Stimulated activated naive CD8-positive, alpha-beta T cell treated with anti-CD3 and anti-CD28 coated beads, Interleukin-15, amount 100 ng/mL, for 72 hours (primary cell): ENCODE results near the gene TMEM50B.
"Not testable (repeated sequence)": the region's sequence is repeated elsewhere in the genome, so short reads cannot be mapped to it uniquely, and the experiment has no call there.

Experiments
- ATAC-seq: fragments of 150-1000 bp; cut with Tn5 transposase; 2 replicates; pipeline ENCODE4 v1.10.0; 2021; ENCODE audit warnings: mild to moderate bottlenecking, moderate library complexity
- DNase-seq, 2 donors: peaks; one replicate each; pipeline ENCODE4 v3.0.0; 2021 to 2022
- H3K27ac Mint-ChIP-seq, 2 donors: one replicate each; pipeline ENCODE4 v1.8.0; 2022; ENCODE audit warnings: mild to moderate bottlenecking in 2 of 2, mixed read lengths in 2 of 2, moderate library complexity in 2 of 2
- H3K27me3 Mint-ChIP-seq: one replicate; pipeline ENCODE4 v1.8.0; 2022; ENCODE audit warnings: mixed read lengths
- H3K4me1 Mint-ChIP-seq: one replicate; pipeline ENCODE4 v1.8.0; 2022; ENCODE audit warnings: mild to moderate bottlenecking, mixed read lengths
- H3K4me3 Mint-ChIP-seq, 2 donors: one replicate each; pipeline ENCODE4 v1.8.0; 2022; ENCODE audit warnings: mild to moderate bottlenecking in 2 of 2, mixed read lengths in 2 of 2, moderate library complexity in 1 of 2
- H3K9me3 Mint-ChIP-seq, 2 donors: one replicate each; pipeline ENCODE4 v1.8.0; 2022; ENCODE audit warnings: mixed read lengths in 2 of 2

TMEM50B gene

GRCh38 chr21:33479679-33480480, at the start of gene TMEM50B:
TMEM50B (minus strand) TSS chr21:33479974; CDS start chr21:33468885, 11,089 bp downstream.
- Mint-ChIP-seq H3K4me3 (peak within 1 kb of the TSS; percentile 91 to 96), H3K9me3 (no peaks in the 10 kb centered on the region), H3K4me1 (peaks cover 8% of the 10 kb centered on the region), H3K27me3 (no peaks in the 10 kb centered on the region), H3K27ac (peak within 1 kb of the TSS; percentile 95)
- DNase-seq (peak; percentile 97 to 98), ATAC-seq (peak; percentile 95)

GRCh38 chr21:33522953-33523349, 43.2 kb upstream of the TMEM50B start:
- no peak for DNase-seq
- ATAC-seq = no peak
- Mint-ChIP-seq H3K4me3 (no peak overlapping the region), H3K27ac (no peak overlapping the region), H3K4me1 (no peaks in the 10 kb centered on the region), H3K9me3 (no peaks in the 10 kb centered on the region), H3K27me3 (no peaks in the 10 kb centered on the region)

- ATAC-seq = no peak
- Mint-ChIP-seq H3K27ac (peak overlapping the region in 1 of 2 donors; percentile 73), H3K4me1 (no peaks in the 10 kb centered on the region), H3K4me3 (no peak overlapping the region), H3K27me3 (no peaks in the 10 kb centered on the region), H3K9me3 (no peaks in the 10 kb centered on the region)
- no peak for DNase-seq
Measured at GRCh38 chr21:33522297-33522952, 42.7 kb upstream of the TMEM50B start.

- Mint-ChIP-seq H3K9me3 (no peaks in the 10 kb centered on the region), H3K27me3 (no peaks in the 10 kb centered on the region), H3K27ac (peak overlapping the region in 1 of 2 donors; percentile 69), H3K4me1 (peaks cover 13% of the 10 kb centered on the region), H3K4me3 (no peak overlapping the region)
- ATAC-seq (no peak), DNase-seq (no peak)
Measured at GRCh38 chr21:33518899-33519298, 39.1 kb upstream of the TMEM50B start.

- DNase-seq = no peak
- H3K4me3 Mint-ChIP-seq = no peak overlapping the region
- H3K27me3 Mint-ChIP-seq = no peaks in the 10 kb centered on the region
- peak overlapping the region in 1 of 2 donors; percentile 90 for H3K27ac Mint-ChIP-seq
- no peaks in the 10 kb centered on the region for H3K9me3 Mint-ChIP-seq
- no peak for ATAC-seq
- peaks cover 13% of the 10 kb centered on the region for H3K4me1 Mint-ChIP-seq
Measured at GRCh38 chr21:33514229-33514628, 34.5 kb upstream of the TMEM50B start.

GRCh38 chr21:33512481-33512880, 32.7 kb upstream of the TMEM50B start:
- peaks cover 13% of the 10 kb centered on the region for H3K4me1 Mint-ChIP-seq
- H3K27me3 Mint-ChIP-seq = no peaks in the 10 kb centered on the region
- ATAC-seq (no peak), DNase-seq (no peak)
- no peak overlapping the region for H3K4me3 Mint-ChIP-seq
- H3K27ac Mint-ChIP-seq = no peak overlapping the region
- H3K9me3 Mint-ChIP-seq = no peaks in the 10 kb centered on the region

- Mint-ChIP-seq H3K27me3 (no peaks in the 10 kb centered on the region), H3K4me1 (peaks cover 13% of the 10 kb centered on the region), H3K9me3 (no peaks in the 10 kb centered on the region), H3K27ac (no peak overlapping the region), H3K4me3 (no peak overlapping the region)
- no peak for DNase-seq
- no peak for ATAC-seq
Measured at GRCh38 chr21:33511639-33512038, 31.9 kb upstream of the TMEM50B start.

GRCh38 chr21:33510826-33511225, 31.1 kb upstream of the TMEM50B start:
- Mint-ChIP-seq H3K4me1 (peaks cover 12% of the 10 kb centered on the region), H3K4me3 (no peak overlapping the region), H3K27ac (no peak overlapping the region), H3K27me3 (no peaks in the 10 kb centered on the region), H3K9me3 (no peaks in the 10 kb centered on the region)
- no peak for ATAC-seq
- no peak for DNase-seq

- not testable (repeated sequence) for ATAC-seq, H3K27me3 Mint-ChIP-seq, H3K4me1 Mint-ChIP-seq, H3K4me3 Mint-ChIP-seq, H3K9me3 Mint-ChIP-seq, DNase-seq
- peak overlapping the region; percentile 30 to 57 for H3K27ac Mint-ChIP-seq
Measured at GRCh38 chr21:33507003-33507402, 27.2 kb upstream of the TMEM50B start.

- no peaks in the 10 kb centered on the region for H3K27me3 Mint-ChIP-seq
- no peak overlapping the region for H3K4me3 Mint-ChIP-seq
- ATAC-seq (no peak), DNase-seq (no peak)
- no peak overlapping the region for H3K27ac Mint-ChIP-seq
- H3K4me1 Mint-ChIP-seq = no peaks in the 10 kb centered on the region
- H3K9me3 Mint-ChIP-seq = no peaks in the 10 kb centered on the region
Measured at GRCh38 chr21:33505833-33506232, 26.1 kb upstream of the TMEM50B start.

GRCh38 chr21:33496345-33496744, 16.6 kb upstream of the TMEM50B start:
- H3K27me3 Mint-ChIP-seq = no peaks in the 10 kb centered on the region
- no peaks in the 10 kb centered on the region for H3K9me3 Mint-ChIP-seq
- H3K27ac Mint-ChIP-seq = no peak overlapping the region
- no peak overlapping the region for H3K4me3 Mint-ChIP-seq
- no peak for ATAC-seq
- no peak for DNase-seq
- peaks cover 8% of the 10 kb centered on the region for H3K4me1 Mint-ChIP-seq

GRCh38 chr21:33495743-33496142, 16.0 kb upstream of the TMEM50B start:
- DNase-seq = no peak
- ATAC-seq = no peak
- Mint-ChIP-seq H3K4me3 (no peak overlapping the region), H3K27ac (no peak overlapping the region), H3K4me1 (peaks cover 11% of the 10 kb centered on the region), H3K27me3 (no peaks in the 10 kb centered on the region), H3K9me3 (no peaks in the 10 kb centered on the region)

GRCh38 chr21:33493756-33494155, 14.0 kb upstream of the TMEM50B start:
- peak overlapping the region in 1 of 2 donors; percentile 46 for H3K27ac Mint-ChIP-seq

GRCh38 chr21:33492571-33492970, 12.8 kb upstream of the TMEM50B start:
- Mint-ChIP-seq H3K9me3 (no peaks in the 10 kb centered on the region), H3K27me3 (no peaks in the 10 kb centered on the region), H3K4me1 (peaks cover 16% of the 10 kb centered on the region), H3K4me3 (peak overlapping the region; percentile 61 to 70), H3K27ac (peak overlapping the region in 1 of 2 donors; percentile 34)
- DNase-seq = no peak
- no peak for ATAC-seq

More at GRCh38 chr21:33493756-33494155, 14.0 kb upstream of the TMEM50B start:
- Mint-ChIP-seq H3K4me1 (peaks cover 16% of the 10 kb centered on the region), H3K4me3 (peak overlapping the region in 1 of 2 donors; percentile 22), H3K27me3 (no peaks in the 10 kb centered on the region), H3K9me3 (no peaks in the 10 kb centered on the region)
- ATAC-seq = no peak
- no peak for DNase-seq

- H3K27me3 Mint-ChIP-seq = no peaks in the 10 kb centered on the region
- H3K4me1 Mint-ChIP-seq = peaks cover 16% of the 10 kb centered on the region
- no peaks in the 10 kb centered on the region for H3K9me3 Mint-ChIP-seq
- peak; percentile 95 for DNase-seq
- H3K4me3 Mint-ChIP-seq = peak within 1 kb of the TSS; percentile 84 to 94
- peak within 1 kb of the TSS; percentile 95 to 98 for H3K27ac Mint-ChIP-seq
- peak; percentile 98 for ATAC-seq
Measured at GRCh38 chr21:33491373-33492102, 11.8 kb upstream of the TMEM50B start, which contains the start of gene DNAJC28. DNAJC28 (minus strand) TSS chr21:33491716; CDS start chr21:33489393, 2,323 bp downstream.
